A172 (cell line): ENCODE results near the gene ZNF775. TPM values are rescaled to one million over a fixed set of nuclear protein-coding genes. Genes with fewer than 3 reads are reported as not detected.

ENCODE experiments used
- DNase-seq: peaks from one replicate; pipeline ENCODE4 v3.0.0-alpha.2; 2015; ENCODE audit warnings: low spot score
- total RNA-seq: library from RNA; depleted of rRNA; stranded (reverse); fragments of >200 nt; shearing (Covaris generic); gene quantifications from 2 replicates; pipeline ENCODE4 v1.2.3, GENCODE V29; 2014; rRNA removed

Gene ZNF775
- total RNA-seq, 1 experiment from 2014 or later: 11.1 TPM

DNA sequence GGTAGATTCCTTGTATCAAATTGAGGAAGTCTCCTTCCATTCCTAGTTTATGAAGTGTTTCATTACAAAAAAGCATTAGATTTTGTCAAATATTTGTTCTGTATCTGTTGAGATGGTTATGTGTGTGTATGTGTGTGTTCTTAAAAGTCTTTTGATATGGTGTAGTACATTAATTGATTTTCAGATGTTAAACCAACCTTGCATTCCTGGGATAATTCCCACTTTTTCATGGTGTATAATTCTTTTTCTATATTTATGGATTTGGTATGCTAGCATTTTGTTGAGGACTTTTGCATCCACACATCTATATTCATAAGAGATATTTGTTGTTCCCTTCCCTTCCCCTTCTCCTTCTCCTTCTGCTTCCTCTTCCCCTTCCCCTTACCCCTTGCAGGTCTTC is 62.4 kb downstream of the ZNF775 start:
- no peak for DNase-seq

DNA sequence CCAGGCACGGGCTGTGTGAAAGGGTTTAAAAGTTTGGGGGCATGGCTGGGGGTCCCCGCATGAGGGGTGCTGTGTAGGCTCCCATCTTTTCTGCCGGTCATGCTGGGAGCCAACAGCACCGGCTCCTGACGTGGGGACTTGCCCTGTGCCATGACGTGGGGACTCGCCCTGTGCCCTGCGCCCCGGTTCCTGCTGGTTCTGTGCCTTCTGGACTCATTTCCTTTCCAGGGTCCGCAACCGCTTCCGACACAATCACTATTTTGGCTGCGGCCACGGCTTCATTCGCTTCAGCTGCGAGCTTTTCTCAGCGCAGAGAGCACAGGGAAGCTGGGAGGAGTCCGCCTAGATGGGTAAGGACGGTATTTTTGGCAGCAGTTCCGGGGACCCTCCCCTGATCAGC is 63.7 kb downstream of the ZNF775 start:
- no peak for DNase-seq

DNA sequence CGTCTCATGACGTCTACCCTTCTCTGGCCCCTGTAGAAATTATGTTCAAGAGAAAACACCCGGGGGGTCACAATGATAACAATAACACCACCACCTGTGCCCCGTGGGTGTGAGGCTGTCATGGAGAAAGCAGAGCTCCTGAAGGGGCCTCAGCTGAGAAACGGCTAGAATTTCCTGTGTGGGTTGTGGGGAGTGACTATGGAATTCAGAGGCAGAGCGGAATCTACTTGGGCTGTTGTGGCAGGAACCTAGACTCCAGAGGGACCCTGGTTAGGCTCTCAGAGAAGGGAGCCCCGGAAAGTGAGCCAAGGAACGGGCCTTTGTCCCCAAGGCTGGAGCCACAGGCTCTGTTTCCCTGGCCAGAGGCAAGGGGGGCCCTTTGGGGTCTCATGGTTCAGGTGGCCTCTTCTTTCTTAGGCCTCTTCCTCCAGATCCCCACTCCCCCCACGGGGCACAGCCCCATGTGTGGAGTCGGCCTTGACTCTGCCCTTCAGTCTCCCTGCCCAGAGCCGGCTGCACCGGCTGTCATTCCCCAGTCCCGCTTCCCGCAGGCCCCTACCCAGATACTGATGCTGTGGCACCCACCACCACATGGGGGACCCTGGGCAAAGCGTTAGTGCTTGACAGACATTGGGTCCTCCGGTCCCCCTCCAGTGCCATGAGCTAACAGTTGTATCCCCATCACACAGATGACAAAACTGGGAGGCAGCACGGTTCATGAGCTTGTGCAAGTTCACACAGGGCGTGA is 64.8 kb downstream of the ZNF775 start:
- no peak for DNase-seq

DNA sequence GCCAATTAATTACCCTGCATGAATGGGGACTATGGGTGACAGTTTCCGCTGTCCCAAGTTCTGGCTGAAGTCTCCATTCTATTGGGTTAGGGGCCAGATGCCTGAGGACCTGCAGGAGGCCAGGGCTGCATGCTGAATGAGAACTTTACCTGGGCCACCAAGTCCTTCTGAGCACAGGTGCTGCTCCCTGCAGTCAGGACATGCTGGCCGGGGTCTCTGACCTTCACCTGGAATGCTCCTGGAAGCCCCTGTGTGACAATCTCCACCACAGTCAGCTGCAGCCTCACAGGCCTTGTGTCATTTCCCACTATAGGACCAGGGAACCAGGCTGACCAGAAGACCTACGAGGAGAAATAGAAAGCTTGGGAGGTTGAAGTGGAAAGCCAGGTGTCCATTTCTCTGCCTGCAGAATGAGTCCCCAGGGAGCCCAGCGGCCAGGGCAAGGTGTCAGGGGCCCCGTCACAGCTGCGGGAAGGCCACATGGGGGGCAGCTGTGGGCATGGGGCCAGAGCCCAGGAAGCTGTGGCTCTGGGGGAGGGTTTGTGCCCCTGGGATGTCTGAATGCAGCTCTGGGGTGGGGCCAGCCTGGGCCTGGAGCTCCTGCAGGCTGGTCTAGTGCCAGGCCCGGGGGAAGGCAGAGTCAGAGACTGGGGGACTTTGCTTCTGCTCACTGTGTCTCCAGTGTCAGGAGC is 65.7 kb downstream of the ZNF775 start:
- no peak for DNase-seq

DNA sequence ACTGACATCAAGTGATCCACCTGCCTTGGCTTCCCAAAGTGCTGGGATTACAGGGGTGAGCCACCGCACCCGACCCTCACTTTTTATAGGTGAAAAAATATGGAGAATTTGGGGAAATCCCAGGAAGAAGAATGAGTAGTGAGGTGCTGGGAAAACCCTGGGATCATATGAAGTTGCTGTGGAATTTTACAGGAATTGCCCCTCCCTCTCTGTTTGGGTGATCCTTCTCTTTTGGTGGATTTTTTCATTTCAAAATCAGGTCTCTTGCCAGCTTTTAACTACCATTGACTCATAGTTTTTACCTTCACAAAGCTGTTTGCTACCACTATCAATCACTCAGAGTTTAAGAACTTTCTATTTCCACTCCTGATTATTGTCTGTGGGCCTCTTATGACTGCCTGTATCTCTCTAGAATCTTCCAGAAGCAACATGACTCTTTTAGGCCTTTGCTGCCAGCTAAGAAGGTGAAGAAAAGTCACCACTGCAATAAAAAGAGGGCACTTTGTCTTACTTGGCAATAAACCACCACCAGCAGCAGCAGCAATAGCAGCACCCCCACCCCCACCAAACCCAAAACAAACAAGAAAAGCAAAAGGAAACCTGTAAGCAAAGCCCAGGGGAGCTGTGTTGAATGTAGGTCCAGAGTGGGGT is 67.3 kb downstream of the ZNF775 start:
- DNase-seq: peak; percentile 60

Other genes with a start within 250 kb of the ZNF775 start
- 0.67 TPM in 1 of 2 replicates, not detected in the other for gene LRRC61, start 56.0 kb upstream of the ZNF775 start, total RNA-seq
- gene ACTR3C, start 55.8 kb upstream of the ZNF775 start, total RNA-seq: 0.88 and 2.8 TPM in 2 replicates
- 48.7 and 50.4 TPM in 2 replicates for gene RARRES2, start 37.7 kb upstream of the ZNF775 start, total RNA-seq
- 237 and 258 TPM in 2 replicates for gene REPIN1, start 10.5 kb upstream of the ZNF775 start, total RNA-seq
- not detected in 2 replicates for gene GIMAP8, start 71.3 kb downstream of the ZNF775 start, total RNA-seq
- not detected in 2 replicates for gene GIMAP7, start 135.5 kb downstream of the ZNF775 start, total RNA-seq
- not detected in 2 replicates for gene GIMAP4, start 188.1 kb downstream of the ZNF775 start, total RNA-seq